Smooth muscle cell of the brain vasculature (primary cell): ENCODE measurements around the gene USP32.
"Not testable (repeated sequence)": the region's sequence is repeated elsewhere in the genome, so short reads cannot be mapped to it uniquely, and the experiment has no call there.

Source experiments
- DNase-seq: peaks from one replicate; pipeline ENCODE4 v3.0.0-alpha.2; 2012; ENCODE audit warnings: low read depth, low spot score

The USP32 gene

DNA sequence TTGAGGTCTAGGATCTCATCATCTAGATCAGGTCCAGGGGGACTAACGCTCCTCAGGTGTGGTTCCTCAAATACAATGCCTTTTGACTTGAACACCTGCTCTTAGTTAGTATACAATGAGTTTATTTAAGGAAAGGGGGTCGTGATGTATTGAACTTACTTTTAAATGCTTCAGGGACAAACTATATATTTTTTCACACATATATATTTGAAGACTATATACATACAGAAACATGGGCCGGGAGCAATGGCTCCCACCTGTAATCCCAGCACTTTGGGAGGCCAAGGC lies 11.5 kb upstream of the USP32 start:
- no peak for DNase-seq

GRCh38 chr17:60401819-60402218 lies 9.9 kb upstream of the USP32 start:
- DNase-seq, result no peak

- no peak for DNase-seq
Measured at GRCh38 chr17:60398227-60398959, 6.5 kb upstream of the USP32 start.

DNA sequence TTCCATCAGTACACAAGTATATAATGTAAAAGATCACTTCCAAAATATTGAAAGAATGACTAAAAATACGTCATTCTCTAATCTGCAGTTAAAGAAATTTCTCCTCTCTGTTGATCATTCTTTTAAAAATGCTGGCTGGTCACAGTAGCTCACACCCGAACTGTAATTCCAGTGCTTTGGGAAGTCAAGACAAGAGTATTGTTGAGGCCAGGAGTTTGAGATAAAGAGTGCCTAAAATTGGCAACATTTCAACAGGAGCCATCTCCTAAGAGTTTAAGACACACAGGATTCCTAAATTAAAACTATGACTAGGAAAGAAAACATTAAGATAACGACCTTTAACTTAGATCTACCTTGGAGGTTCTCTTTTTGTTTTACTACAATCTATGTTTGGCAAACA lies 4.5 kb upstream of the USP32 start:
- no peak for DNase-seq

GRCh38 chr17:60395508-60396065 lies 3.7 kb upstream of the USP32 start:
- DNase-seq, result no peak

GRCh38 chr17:60393840-60394723 lies 2.1 kb upstream of the USP32 start:
- DNase-seq, result no peak

DNA sequence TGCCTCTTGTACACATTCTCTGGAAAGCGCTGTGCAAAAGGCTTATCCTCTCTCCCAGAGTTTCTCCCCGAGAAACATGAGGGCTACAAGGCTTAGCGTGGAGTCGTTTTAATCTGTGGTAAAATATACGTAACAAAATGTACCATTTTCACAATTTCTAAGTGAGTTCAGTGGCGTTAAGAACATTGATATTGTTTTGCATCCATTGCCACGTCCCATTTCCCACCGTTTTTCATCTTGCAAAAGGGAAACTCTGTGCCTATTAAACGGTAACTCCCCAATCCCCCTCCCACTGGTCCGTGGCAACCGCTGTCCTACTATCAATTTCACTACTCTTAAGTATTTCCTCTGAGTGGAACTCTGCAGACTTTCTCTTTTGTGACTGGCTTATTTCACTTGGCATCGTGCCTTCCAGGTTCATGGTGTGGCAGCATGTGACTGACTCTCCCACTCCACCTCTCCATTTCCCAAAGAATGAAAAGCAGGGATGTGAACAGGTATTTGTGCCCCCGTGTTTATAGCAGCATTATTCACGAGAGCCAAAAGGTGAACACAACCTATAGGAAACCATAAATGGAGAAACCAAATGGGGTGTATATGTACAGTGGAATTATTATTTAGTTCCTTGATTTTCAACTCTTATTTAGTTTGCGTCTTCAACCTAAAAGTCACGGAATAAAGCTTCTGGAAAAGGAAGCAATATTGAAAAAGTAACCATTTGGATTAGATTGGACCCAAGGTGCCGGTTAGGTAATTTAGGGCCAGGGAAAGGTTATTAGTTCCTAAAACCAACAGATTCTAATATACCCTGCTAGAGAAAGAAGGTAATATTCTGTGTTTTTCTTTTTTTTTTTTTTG lies 1.1 kb upstream of the USP32 start:
- DNase-seq, result peak; percentile 49

DNA sequence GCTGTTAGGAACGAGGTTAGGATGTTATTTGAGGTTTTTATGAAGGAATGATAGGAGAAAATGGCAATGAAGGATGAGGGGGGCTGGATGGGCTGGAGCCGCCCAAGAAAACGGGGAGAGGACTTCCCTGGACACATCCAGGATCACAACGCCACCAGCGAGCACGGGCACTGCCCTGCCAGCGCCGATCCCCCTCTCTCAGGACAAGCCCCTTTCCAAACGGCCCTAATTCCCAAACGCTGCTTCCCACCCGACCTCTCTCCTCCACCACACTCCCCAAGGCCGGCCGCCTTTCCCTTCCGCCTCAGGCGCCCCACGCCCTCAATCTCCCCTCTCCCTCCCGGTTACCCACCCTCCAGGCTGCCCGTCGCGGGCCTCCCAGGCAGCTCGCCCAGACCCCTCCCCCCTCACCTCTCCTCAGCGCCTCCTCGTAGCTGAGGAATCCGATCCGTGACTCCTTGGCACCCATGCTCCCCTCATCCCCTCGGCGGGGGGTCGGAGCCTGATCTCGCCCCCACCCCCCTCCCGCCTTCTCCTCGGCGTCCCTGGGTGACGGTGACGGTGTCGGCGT lies 377 bp downstream of the USP32 start:
- no peak for DNase-seq

DNA sequence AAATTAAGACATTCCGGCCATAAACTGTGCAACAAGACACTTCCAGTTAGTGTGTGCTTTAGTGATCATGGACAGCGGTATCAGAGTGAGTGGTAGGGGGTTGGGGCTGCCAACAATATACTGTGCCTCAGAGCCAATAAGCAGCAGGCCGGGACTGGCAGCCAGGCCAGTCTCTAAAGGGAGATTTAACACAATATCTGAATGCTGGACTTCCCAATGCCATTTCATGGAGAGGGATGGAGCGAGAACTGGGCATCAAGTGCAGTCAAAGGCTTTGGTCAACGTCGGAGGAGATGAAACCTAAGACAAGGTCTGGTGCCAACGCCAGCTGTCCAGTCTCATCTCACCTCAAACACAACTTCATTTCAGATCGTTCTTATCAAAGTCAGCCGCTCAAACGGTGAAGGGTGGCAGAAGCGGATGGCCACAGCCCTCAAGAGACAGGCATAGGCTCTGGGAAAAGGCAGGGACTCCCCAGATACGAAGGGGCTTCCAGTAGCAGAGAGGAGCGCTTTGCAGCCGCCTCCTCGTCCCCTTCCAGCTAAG lies 935 bp downstream of the USP32 start:
- DNase-seq, result no peak

DNA sequence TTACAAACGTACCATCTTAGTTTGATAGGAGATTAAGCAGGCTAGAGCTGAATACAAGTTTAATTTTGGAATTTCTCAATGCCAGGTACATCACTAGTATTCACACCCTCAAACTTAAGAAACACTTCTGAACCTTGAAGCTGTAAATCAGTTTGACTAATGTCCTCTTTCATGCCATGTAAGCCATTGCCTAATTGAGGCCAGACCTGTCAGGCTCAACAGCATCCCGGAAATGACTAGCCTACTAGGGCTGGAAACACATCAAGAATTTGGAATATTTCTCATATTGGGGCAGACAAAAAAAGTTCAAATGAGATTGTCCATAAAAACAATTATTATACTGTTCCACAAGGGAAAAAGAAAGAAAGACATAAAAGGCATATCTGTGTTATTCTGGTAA lies 1.7 kb downstream of the USP32 start:
- no peak for DNase-seq

DNA sequence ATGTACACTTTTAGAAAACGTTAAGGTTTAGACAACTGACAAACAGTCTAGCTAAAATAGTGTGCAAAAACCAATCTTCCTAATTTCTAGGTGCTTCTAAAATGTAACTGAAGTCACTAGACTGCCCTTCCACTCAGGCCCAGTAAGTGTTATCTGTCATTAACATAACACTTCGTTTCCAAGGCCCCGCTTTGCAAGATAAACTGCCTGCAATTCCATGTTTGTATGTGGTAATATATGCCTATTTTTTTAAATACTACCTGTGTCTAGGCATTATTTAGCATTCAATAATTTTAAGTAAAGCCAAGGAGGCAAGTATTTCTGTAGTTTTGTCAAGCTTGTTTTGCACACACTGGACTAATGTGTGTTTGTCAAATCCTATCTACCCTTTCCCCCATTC lies 3.2 kb downstream of the USP32 start:
- no peak for DNase-seq

DNA sequence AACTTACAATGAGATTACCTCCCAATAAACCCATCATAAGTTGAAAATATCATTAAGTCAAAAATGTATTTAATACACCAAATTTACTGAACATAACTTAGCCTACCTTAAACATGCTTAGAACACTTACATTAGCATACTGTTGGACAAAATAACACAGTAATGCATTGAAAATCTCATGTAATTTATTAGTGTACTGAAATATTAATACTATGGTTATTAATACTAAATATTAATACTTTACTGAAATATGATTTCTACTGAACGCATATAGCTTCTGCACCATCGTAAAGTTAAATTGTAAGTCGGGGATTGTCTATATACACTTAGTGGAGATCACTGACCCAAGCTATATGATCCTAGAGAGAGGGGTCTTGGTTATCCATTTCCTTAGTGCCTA lies 4.3 kb downstream of the USP32 start:
- DNase-seq, result no peak

DNA sequence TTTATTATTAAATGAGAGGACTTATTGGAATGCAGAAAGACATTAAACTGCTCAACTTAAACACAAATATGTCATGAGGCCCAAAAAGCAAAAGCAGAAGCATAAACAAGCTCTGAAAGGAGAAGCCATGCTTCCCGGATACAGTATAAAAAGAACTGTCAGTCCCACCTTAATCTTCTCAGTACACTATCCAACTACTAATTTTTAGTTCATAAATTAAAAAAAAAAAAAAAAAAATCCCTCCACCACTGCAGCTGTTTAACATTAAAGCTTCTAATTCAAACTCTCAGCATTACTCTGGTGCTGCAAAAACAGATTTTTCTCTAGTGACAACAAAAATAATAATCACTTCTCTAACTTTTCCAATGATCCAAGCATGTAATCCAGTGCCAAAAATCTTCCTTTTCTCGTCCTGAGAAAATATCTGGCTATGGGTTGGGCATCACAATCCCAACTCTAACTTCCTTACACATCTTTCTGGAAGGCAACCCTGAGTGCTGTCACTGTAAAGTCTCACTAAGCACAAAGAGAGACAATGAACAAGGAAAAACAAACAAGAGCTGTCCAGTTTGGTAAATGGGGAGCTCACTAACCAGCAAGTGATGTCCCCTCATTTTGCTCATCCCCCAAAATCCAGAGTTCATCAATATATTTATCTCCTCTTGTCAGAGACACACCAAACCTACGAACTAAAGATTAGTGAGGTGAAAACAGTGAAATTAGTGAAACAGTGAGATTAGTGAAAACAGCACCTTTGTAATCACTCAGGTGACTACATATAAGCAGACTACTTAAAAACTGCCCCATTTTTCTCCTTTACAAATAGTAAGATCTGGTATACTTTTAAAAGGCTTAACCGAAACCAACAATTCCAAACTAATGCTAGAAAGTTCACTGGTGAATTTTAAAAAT lies 5.5 kb downstream of the USP32 start:
- DNase-seq, result no peak

DNA sequence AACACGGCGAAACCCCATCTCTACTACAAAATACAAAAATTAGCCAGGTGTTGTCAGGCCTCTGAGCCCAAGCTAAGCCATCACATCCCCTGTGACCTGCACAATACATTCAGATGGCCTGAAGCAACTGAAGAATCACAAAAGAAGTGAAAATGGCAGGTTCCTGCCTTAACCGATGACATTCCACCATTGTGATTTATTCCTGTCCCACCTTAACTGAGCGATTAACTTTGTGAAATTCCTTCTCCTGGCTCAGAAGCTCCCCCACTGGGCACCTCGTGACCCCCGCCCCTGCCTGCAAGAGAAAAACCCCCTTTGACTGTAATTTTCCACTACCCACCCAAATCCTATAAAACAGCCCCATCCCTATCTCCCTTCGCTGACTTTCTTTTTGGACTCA lies 7.0 kb downstream of the USP32 start:
- not testable (repeated sequence) for DNase-seq

- no peak for DNase-seq
Measured at GRCh38 chr17:60383379-60383778, 8.6 kb downstream of the USP32 start.

DNA sequence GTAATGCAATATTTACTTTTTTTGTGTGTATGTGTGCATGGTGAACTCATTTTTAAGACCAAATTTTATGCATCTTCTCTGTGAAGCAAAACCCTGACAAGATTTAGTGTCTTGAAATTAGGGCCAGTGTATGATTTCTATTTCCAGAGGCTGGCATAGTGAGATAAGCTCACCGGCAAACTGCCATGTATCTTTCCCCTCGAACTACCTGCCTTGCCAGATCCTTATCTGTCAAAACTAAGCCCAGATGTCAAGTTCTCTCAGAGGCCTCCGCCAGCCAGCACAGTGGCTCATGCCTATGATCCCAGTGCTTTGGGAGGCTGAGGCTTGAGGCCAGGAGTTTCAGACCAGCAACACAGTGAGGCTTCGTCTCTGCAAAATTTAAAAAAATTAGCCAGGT lies 10.0 kb downstream of the USP32 start:
- no peak for DNase-seq

DNA sequence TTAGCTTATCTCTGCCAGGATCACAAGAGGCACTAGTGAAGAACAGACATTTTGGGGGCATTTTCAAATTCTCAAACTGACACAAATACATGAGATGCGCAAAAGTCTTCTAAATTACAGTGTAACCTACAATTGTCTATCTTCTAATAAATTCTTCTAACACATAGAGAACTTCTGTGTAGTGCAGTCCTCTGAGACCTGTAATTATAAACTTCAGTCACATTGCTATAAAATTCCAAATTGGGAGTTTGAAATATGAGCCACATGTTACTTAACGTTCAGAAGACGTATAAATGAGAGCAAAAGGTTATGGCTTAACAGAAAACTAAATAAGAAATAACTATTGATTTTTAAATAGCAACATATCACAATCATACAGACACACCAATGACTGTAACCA lies 12.5 kb downstream of the USP32 start:
- not testable (repeated sequence) for DNase-seq

DNA sequence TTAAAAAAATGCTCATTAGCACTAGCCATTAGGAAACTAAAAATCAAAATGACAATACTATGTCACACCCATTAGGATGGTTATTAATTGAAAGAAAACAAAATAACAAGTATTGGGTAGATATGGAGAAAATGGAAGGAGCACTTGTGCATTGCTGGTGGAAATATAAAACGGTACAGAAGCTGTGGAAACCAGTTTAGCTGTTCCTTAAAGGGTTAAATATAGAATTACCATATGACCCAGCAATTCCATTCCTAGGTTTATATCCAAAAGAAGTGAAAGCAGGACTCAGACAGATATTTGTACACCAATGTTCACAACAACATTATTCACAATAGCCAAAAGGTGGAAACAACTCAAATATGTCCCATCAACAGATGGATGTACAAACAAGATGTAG lies 13.7 kb downstream of the USP32 start:
- not testable (repeated sequence) for DNase-seq

GRCh38 chr17:60372790-60373483 lies 19.0 kb downstream of the USP32 start:
- no peak for DNase-seq
